Measurements from ENCODE around the gene ENPP7.
A peak's percentile ranks its signal among the peaks of the same experiment; 100 is the strongest.

The ENPP7 gene

GRCh38 chr17:79774561-79774975 lies 43.8 kb downstream of the ENPP7 start:
- H3K27me3 ChIP-seq (ENCODE audit: insufficient read depth, low read length, poor library complexity, severe bottlenecking): no peaks in the 10 kb centered on the region
- peaks cover 12% of the 10 kb centered on the region for H4K20me1 ChIP-seq (ENCODE audit: insufficient read depth, low read length, poor library complexity, severe bottlenecking)
- H3K9me2 ChIP-seq (replicated peaks; ENCODE audit: low read depth, low read length): no peaks in the 10 kb centered on the region
- H3K4me2 ChIP-seq (ENCODE audit: low read depth, low read length, poor library complexity, severe bottlenecking): no peak overlapping the region
- H3K4me3 ChIP-seq (ENCODE audit: low read length, poor library complexity, severe bottlenecking): no peak overlapping the region
- no peaks in the 10 kb centered on the region for H3K9me3 ChIP-seq (ENCODE audit: insufficient read depth, low read depth, low read length)
- no peak overlapping the region for H2AFZ ChIP-seq (ENCODE audit: low read length)
- no peaks in the 10 kb centered on the region for H3K36me3 ChIP-seq (ENCODE audit: insufficient read depth, low read length)
- no peak overlapping the region for H3K9ac ChIP-seq (ENCODE audit: low read depth, low read length, poor library complexity, severe bottlenecking)
- peaks cover 25% of the 10 kb centered on the region for H3K79me2 ChIP-seq (ENCODE audit: insufficient read depth, low read length)
- TF ChIP-seq CTCF (conservative IDR thresholded peaks at IDR 0.05; ENCODE audit: low read length): no peak
- no peak for TF ChIP-seq EZH2phosphoT487 (IDR thresholded peaks at IDR 0.05; ENCODE audit: borderline replicate concordance)
- H3F3A ChIP-seq (ENCODE audit: low read depth): no peaks in the 10 kb centered on the region
- peaks cover 14% of the 10 kb centered on the region for H3K4me1 ChIP-seq (ENCODE audit: insufficient read depth, low read length, poor library complexity, severe bottlenecking)

GRCh38 chr17:79775632-79776031 lies 44.9 kb downstream of the ENPP7 start:
- Histone ChIP-seq H3K36me3 (ENCODE audit: insufficient read depth, low read length) (no peaks in the 10 kb centered on the region), H3K4me2 (ENCODE audit: low read depth, low read length, poor library complexity, severe bottlenecking) (no peak overlapping the region), H3K4me3 (ENCODE audit: low read length, poor library complexity, severe bottlenecking) (no peak overlapping the region), H3K9ac (ENCODE audit: low read depth, low read length, poor library complexity, severe bottlenecking) (no peak overlapping the region), H2AFZ (ENCODE audit: low read length) (no peak overlapping the region), H3K4me1 (ENCODE audit: insufficient read depth, low read length, poor library complexity, severe bottlenecking) (peaks cover 25% of the 10 kb centered on the region), H3K79me2 (ENCODE audit: insufficient read depth, low read length) (peaks cover 36% of the 10 kb centered on the region), H3F3A (ENCODE audit: low read depth) (no peaks in the 10 kb centered on the region), H4K20me1 (ENCODE audit: insufficient read depth, low read length, poor library complexity, severe bottlenecking) (peaks cover 23% of the 10 kb centered on the region), H3K9me2 (replicated peaks; ENCODE audit: low read depth, low read length) (no peaks in the 10 kb centered on the region), H3K27me3 (ENCODE audit: insufficient read depth, low read length, poor library complexity, severe bottlenecking) (no peaks in the 10 kb centered on the region), H3K9me3 (ENCODE audit: insufficient read depth, low read depth, low read length) (no peaks in the 10 kb centered on the region)
- TF ChIP-seq CTCF (conservative IDR thresholded peaks at IDR 0.05; ENCODE audit: low read length): no peak
- no peak for TF ChIP-seq EZH2phosphoT487 (IDR thresholded peaks at IDR 0.05; ENCODE audit: borderline replicate concordance)

GRCh38 chr17:79776376-79777119 lies 45.8 kb downstream of the ENPP7 start:
- H3K27me3 ChIP-seq (ENCODE audit: insufficient read depth, low read length, poor library complexity, severe bottlenecking): no peaks in the 10 kb centered on the region
- H3K4me3 ChIP-seq (ENCODE audit: low read length, poor library complexity, severe bottlenecking): peak overlapping the region; percentile 87
- H3K36me3 ChIP-seq (ENCODE audit: insufficient read depth, low read length): no peaks in the 10 kb centered on the region
- peaks cover 45% of the 10 kb centered on the region for H3K79me2 ChIP-seq (ENCODE audit: insufficient read depth, low read length)
- H3K9ac ChIP-seq (ENCODE audit: low read depth, low read length, poor library complexity, severe bottlenecking): peak overlapping the region; percentile 92
- H2AFZ ChIP-seq (ENCODE audit: low read length): no peak overlapping the region
- H3K4me2 ChIP-seq (ENCODE audit: low read depth, low read length, poor library complexity, severe bottlenecking): peak overlapping the region; percentile 98
- TF ChIP-seq EZH2phosphoT487 (IDR thresholded peaks at IDR 0.05; ENCODE audit: borderline replicate concordance): no peak
- TF ChIP-seq CTCF (conservative IDR thresholded peaks at IDR 0.05; ENCODE audit: low read length): no peak
- peaks cover 2% of the 10 kb centered on the region; the same call in 1 of the 2 replicates for H3F3A ChIP-seq (ENCODE audit: low read depth)
- no peaks in the 10 kb centered on the region for H3K9me3 ChIP-seq (ENCODE audit: insufficient read depth, low read depth, low read length)
- H4K20me1 ChIP-seq (ENCODE audit: insufficient read depth, low read length, poor library complexity, severe bottlenecking): peaks cover 31% of the 10 kb centered on the region
- peaks cover 34% of the 10 kb centered on the region for H3K4me1 ChIP-seq (ENCODE audit: insufficient read depth, low read length, poor library complexity, severe bottlenecking)
- H3K9me2 ChIP-seq (replicated peaks; ENCODE audit: low read depth, low read length): no peaks in the 10 kb centered on the region
